Measurements from ENCODE around the gene FAM149B1.
"Not testable (repeated sequence)": the region's sequence is repeated elsewhere in the genome, so short reads cannot be mapped to it uniquely, and the experiment has no call there.

The FAM149B1 gene

DNA sequence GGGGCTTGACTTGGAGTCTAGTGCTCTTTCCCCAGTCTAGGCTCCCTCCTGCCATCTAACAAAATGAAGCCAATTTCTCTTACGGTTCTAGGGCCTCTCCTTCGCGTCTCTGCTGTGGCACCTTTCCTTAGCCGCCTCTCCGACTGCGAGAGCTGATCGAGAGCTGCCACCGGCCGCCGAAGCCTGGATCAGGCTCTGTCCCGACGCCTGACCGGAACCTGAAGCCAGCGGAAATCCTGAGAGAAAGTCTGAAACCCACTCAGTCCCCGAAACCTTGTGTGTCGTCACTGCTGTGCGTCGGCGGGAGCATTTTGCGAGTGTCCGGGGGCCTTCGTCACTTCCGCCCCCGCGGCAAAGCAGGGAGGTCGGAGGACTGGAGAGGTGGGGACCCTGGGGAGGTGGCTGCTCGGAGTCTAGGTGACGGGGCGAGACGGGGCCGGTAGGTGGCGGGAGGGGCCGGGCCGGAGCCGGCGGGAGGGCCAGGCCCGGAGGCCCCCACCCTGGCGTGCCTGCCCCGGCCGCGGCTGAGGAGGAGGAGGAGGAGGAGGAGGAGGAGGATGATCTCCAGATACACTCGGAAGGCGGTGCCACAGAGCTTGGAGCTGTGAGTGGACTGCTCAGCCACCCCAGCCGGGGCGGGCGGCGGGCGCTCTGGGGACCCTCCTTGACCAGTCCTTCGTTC lies at the start of gene FAM149B1, which contains the start of gene ECD:
Gene FAM149B1, plus strand, starts transcription at position 337 of the 682 bp plus-strand sequence. Its CDS starts 221 bp downstream, at position 558.
Gene ECD, minus strand, starts transcription at position 226 of the 682 bp plus-strand sequence. CDS start 4,071 bp downstream, outside the sequence.
- DNase-seq = peak; percentile 62

DNA sequence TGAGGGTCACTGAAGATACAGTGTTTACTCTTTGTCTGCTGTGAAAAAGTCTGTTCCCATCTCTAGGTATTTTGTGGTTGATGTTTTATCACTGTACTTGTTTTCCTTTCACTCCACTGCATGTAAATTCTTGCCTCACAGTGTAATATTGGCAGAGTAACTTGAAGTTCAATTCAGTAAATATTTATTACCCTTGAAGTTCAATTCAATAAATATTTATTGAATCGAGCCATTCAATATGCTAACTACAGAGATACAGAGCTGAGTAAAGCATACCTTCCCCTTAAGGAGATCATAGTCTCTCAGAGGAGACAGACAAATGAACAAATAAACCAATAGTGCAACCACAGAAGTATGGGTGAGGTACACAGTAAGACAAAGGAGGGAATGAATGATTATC lies 48.5 kb upstream of the FAM149B1 start:
- DNase-seq = no peak

DNA sequence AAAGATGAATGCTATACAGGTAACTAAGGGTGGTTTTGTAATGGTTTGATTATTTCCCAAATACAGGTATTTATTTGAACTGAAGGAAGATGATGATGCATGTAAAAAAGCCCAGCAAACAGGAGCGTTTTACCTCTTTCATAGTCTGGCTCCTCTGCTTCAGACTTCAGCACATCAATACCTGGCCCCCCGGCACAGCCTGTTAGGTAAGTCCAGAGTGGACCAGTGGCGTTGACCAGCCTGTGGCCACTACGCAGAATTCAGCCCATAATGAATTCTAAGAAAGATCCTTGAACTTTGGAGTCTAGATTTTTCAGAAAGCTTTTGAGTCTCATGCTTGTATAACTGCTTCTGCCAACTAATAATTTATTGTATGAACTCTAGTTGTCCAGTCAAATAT lies 48.0 kb upstream of the FAM149B1 start:
- no peak for DNase-seq

DNA sequence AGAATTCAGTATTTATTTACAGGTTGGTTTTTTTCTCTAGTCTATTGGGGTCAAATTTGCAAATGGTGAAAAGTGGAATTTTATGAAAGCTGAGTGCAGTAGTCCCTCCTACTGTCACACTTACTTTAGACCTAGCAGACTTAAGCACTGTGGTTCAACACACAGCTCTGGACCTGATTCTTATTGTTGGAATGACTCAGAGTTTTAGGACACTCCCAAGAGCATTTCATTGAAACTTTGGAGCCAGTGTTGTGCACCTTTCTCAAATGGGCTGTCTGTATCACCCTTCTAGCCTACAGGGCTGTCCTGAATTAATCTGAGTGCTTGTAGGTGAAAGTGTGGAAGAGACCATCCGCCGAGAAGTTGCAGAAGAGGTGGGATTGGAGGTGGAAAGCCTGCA lies 41.6 kb upstream of the FAM149B1 start:
- no peak for DNase-seq

DNA sequence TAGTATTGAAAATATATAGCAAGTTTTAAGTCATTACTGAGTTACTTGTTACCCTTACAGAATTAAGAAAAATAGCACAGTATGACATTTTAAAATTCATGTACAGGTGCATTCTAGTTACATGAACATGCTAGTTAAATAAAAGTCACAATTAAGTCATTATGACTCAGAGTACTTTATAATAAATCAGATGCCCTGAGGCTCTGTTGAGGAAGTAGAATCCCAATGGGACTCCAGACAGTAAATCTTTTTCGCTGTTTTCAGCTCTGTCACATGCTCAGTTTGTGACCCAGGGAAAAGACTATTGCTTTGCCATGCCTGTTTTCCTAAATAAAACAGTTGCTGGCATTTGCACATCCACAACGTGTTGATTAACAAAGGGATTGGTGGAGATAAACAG lies 36.6 kb upstream of the FAM149B1 start:
- DNase-seq = no peak

DNA sequence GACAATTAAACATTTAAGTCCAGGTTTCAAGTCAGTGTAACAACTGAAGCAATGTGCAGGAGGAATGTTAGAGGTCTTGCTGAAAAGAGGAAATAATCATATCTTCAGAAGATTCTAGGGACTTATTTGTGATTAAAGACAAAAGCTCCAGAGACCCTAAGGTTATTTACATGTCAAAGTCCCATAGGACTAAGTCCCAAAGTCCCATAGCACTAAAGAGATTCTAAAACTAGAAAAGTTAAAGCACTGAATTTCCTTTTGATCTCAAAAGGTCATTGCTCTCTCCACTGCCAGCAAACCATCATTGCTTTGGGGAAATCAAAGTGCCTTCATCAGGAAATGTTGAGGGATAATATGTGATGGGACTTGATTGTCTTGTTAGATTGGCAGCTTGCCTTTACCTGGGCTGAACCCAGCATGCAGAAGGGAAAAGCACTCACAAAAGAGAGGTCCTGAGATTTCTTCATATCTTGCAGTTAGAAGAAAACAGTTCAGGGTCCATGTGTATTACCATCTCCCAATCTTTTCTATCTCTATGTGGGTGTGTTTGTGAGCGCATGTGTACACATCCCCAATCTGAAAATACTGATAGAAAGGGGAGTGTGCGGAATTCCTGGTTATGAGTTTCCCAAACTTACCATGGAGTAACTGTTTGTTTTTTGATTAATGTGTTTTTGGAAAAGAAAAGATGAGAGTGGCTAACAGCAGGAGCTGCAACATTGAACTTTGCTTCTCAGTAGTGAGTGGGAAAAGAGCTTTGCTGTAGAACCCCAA lies 35.8 kb upstream of the FAM149B1 start:
- DNase-seq = no peak

DNA sequence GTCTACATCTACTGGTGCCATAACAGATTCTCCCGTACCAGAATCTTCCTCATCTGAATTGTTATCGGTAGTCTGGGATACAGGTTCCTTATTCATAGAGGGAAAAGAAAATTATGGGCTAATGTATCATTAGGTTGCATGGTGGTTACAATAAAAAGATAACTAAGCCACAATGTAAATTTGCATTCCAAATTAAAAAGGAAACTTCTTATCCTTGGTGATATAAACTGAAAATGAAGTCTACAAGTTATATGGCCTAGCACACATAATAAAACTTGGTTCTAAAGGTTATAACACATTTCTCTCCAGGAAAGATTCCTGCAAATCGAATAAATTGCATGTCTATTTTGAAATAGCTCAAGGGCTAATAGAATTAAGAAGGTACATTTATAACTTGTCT lies 33.2 kb upstream of the FAM149B1 start:
- DNase-seq = no peak

DNA sequence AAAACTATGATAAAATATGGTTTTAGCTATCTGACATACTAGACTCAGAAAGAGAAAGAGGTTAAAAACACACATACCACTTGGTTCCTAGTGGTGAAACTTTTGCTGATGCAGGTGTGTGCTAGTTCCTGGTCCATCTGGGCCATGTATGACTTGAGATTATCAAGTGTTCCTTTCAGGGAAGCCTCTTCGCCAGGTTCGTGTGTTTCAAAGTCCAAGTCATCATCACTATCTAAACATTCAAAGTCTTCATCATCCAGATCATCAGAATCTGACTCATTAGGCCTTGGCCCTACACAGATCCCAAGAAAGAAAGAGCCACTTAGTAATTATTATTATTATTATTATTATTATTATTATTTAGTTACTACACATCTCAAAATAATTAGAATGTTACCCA lies 31.3 kb upstream of the FAM149B1 start:
- DNase-seq = no peak

DNA sequence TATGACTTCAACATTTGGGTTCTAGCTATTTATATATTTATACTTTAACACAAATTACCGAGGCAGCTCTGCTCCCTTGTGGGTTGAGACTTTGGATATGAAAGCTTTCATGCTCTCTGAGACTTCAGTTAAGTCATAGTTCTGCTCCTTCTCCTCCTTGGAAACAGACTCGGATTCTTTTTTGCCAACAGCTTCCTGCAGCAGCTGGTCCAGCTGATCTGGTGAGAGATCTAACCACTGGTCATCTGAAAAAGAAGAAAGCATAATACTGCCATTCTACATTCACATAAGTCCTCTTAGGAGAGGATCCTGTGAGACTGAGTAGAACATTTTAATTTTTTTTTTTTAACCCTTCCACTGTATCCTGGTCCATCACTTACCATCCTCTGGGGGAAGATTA lies 28.7 kb upstream of the FAM149B1 start:
- no peak for DNase-seq

DNA sequence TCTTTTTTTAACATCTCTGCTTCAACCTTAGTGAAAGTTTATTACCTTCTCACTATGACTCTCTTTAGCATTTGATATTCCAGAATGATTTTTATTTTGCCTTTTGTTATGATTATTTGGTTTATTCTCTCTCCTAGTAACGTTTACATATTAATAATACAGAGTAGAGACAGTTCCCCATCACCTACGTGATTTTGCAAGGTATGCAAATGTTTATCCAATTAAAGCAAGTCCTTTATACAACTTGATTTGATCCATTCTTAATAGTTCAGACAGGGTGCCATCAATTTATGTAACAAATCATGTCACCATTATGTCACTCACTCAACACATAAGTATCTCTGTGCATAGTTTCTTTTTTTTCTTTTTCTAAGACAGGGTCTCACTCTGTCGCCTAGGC lies 26.3 kb upstream of the FAM149B1 start:
- DNase-seq = no peak

DNA sequence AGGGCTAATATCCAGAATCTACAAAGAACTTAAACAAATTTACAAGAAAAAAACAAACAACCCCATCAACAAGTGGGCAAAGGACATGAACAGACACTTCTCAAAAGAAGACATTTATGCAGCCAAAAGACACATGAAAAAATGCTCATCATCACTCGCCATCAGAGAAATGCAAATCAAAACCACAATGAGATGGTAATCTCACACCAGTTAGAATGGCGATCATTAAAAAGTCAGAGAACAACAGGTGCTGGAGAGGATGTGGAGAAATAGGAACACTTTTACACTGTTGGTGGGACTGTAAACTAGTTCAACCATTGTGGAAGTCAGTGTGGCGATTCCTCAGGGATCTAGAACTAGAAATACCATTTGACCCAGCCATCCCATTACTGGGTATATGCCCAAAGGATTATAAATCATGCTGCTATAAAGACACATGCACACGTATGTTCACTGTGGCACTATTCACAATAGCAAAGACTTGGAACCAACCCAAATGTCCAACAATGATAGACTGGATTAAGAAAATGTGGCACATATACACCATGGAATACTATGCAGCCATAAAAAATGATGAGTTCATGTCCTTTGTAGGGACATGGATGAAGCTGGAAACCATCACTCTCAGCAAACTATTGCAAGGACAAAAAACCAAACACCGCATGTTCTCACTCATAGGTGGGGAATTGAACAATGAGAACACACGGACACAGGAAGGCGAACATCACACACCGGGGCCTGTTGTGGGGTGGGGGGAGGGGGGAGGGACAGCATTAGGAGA lies 17.1 kb upstream of the FAM149B1 start:
- DNase-seq = not testable (repeated sequence)

DNA sequence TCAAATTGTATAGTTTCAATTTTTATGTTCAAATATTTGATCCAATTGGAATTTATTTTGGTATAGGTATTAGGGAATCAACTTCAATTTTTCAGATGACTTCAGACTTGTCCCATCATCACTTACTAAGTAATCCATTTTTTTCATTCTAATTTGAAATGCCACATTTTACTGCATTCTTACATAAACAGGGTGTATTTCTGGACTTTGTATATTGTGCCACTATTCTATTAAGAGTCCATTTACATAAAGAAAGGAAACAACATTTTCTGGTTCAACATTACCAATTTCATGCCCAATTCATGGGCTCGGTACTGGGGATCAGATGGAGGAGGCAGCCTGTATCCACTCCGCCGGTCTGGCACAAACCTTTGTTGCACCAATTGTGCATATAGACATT lies 15.9 kb upstream of the FAM149B1 start:
- no peak for DNase-seq

DNA sequence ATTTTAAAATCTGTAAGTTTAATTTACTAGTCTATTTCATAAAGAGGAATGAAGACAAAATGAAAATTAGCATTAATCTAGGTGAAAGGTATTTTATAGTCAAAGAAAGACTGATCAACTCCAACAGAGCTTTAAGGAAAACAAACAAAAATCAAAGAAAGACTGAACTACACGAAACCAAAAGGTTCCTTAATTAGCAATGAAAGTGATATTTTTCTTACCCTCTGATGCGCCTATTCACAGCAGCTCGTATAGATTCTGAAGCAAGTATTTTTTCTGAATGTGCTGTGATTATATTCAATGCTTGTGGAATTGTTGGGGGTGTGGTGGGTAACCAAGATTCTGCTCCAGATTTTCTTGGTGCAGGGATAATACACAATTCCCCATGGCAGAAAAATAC lies 11.9 kb upstream of the FAM149B1 start:
- no peak for DNase-seq

DNA sequence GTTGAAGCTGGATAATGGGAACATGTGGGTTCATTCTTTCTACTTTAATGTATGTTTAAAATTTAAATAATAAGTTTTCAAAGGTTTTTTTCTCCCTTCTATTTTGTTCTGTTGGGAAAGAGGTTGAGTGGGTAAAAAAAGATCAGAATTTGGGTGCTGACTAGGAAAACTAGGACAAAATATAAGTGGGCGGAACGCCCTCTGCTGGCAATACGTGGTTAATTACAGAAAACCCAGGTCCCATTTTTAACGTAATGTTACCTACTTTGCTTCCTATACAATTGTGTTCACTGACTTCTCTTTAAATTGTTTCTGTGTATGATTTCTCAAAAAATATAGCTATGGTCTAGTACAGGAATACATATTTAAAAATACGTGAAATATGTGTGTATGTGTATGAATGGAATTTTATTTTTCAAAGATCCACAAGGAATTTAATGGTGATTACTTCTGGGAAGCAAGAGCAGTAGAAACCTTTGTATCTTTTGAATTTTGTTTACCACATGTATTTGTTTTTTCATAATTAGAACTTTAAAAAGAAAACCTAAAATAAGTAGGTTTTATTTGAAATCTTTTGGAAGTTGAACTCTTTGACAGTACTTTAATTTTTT lies 8.8 kb upstream of the FAM149B1 start:
- no peak for DNase-seq

DNA sequence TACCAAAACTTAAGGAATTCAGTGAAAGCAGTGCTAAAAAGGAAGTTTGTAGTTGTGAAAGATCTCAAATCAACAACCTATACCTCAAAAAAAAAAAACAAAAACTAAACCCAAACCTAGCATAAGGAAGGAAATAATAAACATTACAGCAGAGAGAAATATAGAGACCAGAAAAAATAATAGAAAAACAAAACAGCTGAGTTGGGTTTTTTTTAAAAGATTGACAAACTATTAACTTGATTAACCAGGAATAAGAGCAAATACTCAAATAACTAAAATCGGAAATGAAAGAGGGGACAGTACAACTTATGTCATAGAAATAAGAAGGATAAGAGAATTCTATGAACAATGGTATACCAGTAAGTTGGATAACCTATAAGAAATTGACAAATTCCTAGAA lies 6.8 kb upstream of the FAM149B1 start:
- no peak for DNase-seq

DNA sequence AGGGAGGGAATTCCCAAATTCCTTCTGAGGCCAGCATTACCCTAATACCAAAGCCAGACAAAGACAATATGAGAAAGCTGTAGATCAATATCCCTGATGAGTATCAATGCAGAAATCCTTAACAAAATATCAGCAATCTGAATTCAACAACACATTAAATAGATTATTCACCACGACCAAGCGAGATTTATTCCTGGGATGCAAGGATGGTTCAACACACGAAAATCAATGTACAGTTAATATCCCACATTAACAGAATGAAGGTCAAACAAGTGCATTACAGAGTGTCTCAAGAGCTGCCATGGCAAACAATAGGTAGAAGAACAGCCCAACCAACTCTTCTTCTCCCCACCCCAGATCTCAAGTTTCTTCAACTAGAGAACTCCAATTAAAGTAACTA lies 6.3 kb upstream of the FAM149B1 start:
- DNase-seq = no peak

DNA sequence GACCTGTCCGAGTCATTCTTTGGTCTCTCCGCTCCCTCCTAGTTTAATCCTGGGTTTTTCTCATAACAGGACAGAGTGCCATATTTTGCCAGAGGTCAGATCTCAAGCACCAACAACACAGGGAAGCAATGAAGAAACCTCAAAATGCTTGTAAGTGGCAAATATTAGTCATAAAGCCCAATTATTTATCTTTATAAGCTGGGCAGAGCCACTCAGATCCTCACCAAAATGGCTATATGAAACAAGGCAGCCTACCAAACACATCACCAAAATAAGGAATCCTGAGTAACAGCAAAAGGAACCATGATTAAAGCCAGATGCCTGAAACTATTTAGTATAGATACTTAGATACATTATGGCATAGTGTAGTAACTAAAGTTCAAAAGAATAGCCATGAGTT lies 4.8 kb upstream of the FAM149B1 start:
- no peak for DNase-seq

DNA sequence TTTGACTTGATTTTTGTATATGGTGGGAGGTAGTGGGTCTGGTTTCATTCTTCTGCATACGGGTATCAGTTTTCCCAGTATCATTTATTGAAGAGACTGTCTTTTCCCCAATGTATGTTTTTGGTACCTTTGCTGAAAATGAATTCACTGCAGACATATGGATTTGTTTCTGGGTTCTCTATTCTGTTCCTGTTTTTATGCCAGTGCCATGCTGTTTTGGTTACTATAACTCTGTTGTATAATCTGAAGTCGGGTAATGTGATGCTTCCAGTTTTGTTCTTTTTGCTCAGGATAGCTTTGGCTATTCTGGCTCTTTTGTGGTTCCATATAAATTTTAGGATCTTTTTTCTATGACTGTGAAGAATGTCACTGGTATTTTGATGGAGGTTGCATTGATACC lies 947 bp upstream of the FAM149B1 start:
- DNase-seq = no peak

DNA sequence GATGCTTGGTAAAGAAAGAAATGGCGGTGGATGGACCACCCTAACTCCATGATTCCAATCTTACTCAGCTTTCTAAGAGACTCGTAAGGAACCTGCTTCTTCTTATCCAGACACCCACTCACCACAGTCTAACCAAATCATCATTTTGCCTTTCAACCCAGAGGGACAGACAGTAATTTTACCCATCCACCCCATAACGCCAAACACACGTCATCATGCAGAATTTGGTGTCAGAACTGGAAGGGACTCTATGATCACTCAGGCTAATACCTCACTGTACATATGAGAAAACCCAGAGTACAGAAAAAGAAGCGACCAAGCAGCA lies 499 bp upstream of the FAM149B1 start:
- DNase-seq = no peak

DNA sequence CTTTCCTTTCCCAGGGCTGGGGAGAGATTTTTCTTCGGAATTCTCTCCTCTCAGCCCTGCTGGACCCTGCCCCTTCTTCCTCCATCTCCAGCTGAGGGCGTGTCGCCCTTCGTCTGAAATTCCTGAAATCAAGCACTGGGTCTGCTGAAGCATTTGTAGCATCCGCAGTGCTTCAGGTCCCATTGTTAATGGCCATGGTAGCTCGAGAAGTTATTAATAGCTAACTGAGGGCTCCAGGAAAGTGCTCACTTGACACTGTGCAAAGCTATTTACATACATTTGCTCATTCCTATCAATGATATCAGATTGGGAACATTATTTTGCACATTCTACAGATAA lies 515 bp downstream of the FAM149B1 start:
- DNase-seq = no peak

DNA sequence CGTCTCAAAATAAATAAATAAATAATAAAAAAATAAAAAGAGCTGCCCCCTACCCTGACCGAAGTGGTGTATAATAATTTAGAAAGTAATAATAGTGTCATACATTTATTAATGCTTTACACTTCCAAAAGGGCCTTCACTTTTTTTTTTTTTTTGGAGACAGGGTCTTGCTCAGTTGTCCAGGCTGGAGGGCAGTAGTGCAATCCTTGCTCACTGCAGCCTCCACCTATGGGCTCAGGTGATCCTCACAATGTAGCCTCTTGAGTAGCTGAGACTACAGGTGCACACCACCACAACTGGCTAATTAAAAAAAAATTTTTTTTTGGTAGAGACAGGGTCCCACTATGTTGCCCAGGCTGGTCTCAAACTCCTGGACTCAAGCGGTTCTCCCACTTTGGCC lies 1.4 kb downstream of the FAM149B1 start:
- DNase-seq = no peak

DNA sequence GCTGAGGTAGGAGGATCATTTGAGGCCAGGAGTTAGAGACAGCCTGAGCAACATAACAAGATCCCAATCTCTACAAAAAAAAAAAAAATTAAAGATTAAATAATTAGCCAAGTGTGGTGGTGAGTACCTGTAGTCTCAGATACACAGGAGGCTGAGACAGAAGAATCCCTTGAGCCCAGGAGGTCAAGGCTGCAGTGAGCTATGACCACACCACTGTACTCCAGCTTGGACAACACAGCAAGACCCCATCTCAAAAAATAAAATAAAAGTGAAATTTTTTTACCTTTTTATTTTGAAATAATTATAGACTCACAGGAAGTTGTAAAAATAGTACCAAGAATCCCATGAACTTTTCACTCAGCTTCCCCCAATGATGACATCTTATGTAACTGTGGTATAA lies 4.9 kb downstream of the FAM149B1 start:
- DNase-seq = no peak

DNA sequence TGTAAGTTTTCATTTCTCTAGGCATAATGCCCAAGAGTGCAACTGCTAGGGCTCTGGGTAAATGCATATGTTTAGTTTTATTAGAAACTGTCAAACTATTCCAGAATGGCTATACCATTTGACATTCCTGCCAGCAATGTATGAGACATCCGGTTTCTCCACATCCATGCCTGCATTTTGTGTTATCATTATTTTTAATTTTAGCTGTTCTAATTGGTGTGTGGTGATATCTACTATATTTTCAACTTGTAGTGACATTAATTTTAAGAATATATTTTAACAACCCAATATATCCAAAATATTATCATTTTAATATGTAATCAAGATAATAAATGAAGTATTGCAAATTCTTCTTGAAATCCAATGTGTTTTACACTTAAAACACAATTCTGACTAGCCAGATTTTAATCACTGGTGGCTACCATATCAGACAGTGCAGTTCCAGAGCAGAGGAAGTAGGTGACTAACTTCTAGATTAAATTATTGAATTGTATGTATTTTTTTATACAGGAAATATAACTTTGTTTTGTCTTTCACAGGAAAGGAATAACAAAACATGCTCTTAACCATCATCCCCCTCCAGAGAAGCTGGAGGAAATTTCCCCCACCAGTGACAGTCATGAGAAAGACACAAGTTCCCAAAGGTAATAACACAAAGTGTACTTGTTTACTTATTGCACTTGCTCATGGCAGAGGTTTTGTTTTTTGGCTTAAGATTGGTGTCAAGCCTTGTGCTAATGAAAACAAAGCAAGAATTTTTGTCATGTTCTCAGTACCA lies 6.4 kb downstream of the FAM149B1 start:
- DNase-seq = no peak
